Activated T-cell treated with anti-CD3 and anti-CD28 coated beads, Interleukin-2, amount 50 U/mL, for 72 hours (primary cell): ENCODE data around the gene C19orf38. TPM values are rescaled to one million over a fixed set of nuclear protein-coding genes. Genes with fewer than 3 reads are reported as not detected.
"Not testable (repeated sequence)": the region's sequence is repeated elsewhere in the genome, so short reads cannot be mapped to it uniquely, and the experiment has no call there.

Experiments used
- ATAC-seq, 2 donors: fragments of 150-1000 bp; cut with Tn5 transposase; replicated peaks in 1 of 2; 2 replicates each; pipeline ENCODE4 v1.10.0; 2021; ENCODE audit warnings: moderate library complexity in 2 of 2, mild to moderate bottlenecking in 1 of 2
- DNase-seq, 2 donors: peaks; one replicate each; pipeline ENCODE4 v3.0.0; 2021 to 2022; ENCODE audit warnings: mixed read lengths in 1 of 2
- H3K27ac Mint-ChIP-seq: one replicate; pipeline ENCODE4 v1.8.0; 2022; ENCODE audit warnings: mild to moderate bottlenecking, moderate library complexity, mixed read lengths
- H3K27me3 Mint-ChIP-seq: one replicate; pipeline ENCODE4 v1.8.0; 2022; ENCODE audit warnings: low read depth, mixed read lengths
- H3K36me3 Mint-ChIP-seq, 2 donors: one replicate each; pipeline ENCODE4 v1.8.0; 2022; ENCODE audit warnings: mixed read lengths in 2 of 2, mild to moderate bottlenecking in 1 of 2; ENCODE audit not compliant: insufficient read depth in 2 of 2
- H3K4me1 Mint-ChIP-seq: one replicate; pipeline ENCODE4 v1.8.0; 2022; ENCODE audit warnings: low read depth, mixed read lengths
- H3K4me3 Mint-ChIP-seq, 2 donors: one replicate each; pipeline ENCODE4 v1.8.0; 2022; ENCODE audit warnings: mild to moderate bottlenecking in 2 of 2, mixed read lengths in 2 of 2, moderate library complexity in 2 of 2
- H3K9me3 Mint-ChIP-seq, 2 donors: one replicate each; pipeline ENCODE4 v1.8.0; 2022; ENCODE audit warnings: mixed read lengths in 2 of 2
- total RNA-seq, 2 donors: library from RNA; stranded (reverse); gene quantifications; one replicate each; pipeline ENCODE4 v1.2.3, GENCODE V29; 2022

The C19orf38 gene
- total RNA-seq, 2 donors from 2014 or later = 6.2 to 9.9 TPM

DNA sequence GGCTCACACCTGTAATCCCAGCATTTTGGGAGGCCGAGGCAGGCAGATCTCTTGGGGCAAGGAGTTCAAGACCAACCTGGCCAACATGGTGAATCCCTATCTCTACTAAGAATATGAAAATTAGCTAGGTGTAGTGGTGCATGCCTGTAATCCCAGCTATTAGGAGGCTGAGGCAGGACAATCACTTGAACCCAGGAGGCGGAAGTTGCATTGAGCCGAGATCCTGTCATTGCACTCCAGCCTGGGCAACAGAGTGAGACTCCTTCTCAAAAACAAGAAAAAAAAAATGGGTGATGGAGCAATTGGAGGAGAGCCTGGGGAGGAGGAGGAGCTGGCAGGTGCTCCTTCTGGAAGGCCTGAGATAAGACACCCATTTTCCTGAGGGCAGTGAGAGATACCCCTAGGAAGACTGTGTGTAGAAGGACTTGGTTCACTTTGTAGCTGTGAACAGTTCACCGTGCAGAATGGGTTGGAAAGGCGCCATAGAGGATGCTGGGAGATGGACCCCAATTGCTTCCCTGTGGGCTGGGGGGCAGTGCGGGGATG lies 14.4 kb downstream of the C19orf38 start:
- Mint-ChIP-seq H3K4me3 (no peak overlapping the region), H3K4me1 (peaks cover 10% of the 10 kb centered on the region), H3K27ac (no peak overlapping the region), H3K36me3 (no peaks in the 10 kb centered on the region), H3K9me3 (no peaks in the 10 kb centered on the region), H3K27me3 (no peaks in the 10 kb centered on the region)
- DNase-seq (no peak), ATAC-seq (no peak)

DNA sequence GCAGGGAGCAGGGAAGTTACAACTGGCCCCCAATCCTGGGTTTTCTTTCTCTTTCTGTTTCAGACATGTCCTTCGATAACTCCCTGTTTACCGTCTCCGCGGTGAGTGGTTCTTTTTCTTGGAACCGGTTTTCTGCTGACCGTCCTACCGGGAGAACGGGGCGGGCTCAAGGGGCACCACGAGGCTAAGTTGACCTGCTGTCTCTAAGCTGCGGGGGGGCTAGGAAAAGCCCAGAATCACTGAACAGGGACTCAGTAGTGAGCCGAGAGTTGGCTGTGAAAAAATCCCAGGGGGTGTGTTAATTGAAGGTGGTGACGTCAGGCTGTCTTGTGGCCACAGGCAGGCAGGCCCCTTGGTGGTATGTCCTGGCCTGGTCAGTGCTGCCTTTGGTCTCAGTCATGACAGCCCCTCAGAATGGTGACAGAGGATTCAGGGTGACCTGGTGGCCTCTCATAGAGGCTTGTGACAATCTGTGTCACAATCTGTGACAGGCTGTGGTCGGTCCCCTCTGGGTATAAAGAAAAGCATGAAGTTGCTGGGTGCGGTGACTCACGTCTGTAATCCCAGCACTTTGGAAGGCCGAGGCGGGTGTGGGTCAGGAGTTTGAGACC lies 15.0 kb downstream of the C19orf38 start:
- H3K27ac Mint-ChIP-seq = no peak overlapping the region
- no peaks in the 10 kb centered on the region for H3K9me3 Mint-ChIP-seq
- H3K4me3 Mint-ChIP-seq = no peak overlapping the region
- peaks cover 16% of the 10 kb centered on the region for H3K4me1 Mint-ChIP-seq
- ATAC-seq = no peak
- no peak for DNase-seq
- H3K36me3 Mint-ChIP-seq = no peaks in the 10 kb centered on the region
- no peaks in the 10 kb centered on the region for H3K27me3 Mint-ChIP-seq

DNA sequence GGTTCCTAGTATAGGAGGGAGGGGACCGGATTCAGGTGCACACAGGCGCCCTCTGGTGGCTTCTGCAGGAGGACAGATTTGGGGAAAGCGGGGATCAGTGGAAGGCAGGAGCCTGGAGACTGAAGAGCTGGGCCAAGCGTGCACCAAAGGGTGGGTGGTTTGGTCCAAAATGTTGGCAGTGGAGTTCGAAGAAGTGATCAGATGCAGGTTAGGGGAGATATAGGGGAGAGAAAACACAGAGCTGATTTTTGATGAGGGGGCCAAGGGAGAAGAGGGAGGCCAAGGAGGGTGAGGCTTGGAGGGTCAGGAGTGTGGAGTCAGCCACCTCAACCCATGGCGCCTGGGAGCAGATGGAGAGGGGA lies 16.3 kb downstream of the C19orf38 start:
- peak overlapping the region in 1 of 2 donors; percentile 47 for H3K4me3 Mint-ChIP-seq
- no peak overlapping the region for H3K27ac Mint-ChIP-seq
- peak; percentile 85 to 88 for DNase-seq
- peaks cover 21% of the 10 kb centered on the region for H3K4me1 Mint-ChIP-seq
- H3K27me3 Mint-ChIP-seq = no peaks in the 10 kb centered on the region
- H3K36me3 Mint-ChIP-seq = no peaks in the 10 kb centered on the region
- H3K9me3 Mint-ChIP-seq = no peaks in the 10 kb centered on the region
- peak; percentile 90 to 92 for ATAC-seq

DNA sequence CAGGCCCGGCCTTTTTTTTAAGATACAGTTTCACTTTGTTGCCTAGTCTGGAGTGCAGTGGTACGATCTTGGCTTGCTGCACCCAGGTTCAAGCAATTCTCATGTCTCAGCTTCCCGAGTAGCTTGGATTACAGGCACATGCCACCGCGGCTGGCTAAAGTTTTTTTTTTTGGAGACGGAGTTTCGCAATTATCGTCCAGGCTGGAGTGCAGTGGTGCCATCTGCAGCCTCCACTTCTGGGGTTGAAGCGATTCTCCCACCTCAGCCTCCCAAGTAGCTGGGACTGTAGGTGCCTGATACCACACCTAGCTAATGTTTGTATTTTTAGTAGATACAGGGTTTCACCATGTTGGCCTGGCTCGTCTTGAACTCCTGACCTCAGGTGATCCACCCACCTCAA lies 18.3 kb downstream of the C19orf38 start:
- Mint-ChIP-seq H3K4me3 (no peak overlapping the region), H3K4me1 (peaks cover 34% of the 10 kb centered on the region), H3K36me3 (no peaks in the 10 kb centered on the region), H3K27ac (no peak overlapping the region), H3K27me3 (no peaks in the 10 kb centered on the region), H3K9me3 (no peaks in the 10 kb centered on the region)
- ATAC-seq (no peak), DNase-seq (no peak)

DNA sequence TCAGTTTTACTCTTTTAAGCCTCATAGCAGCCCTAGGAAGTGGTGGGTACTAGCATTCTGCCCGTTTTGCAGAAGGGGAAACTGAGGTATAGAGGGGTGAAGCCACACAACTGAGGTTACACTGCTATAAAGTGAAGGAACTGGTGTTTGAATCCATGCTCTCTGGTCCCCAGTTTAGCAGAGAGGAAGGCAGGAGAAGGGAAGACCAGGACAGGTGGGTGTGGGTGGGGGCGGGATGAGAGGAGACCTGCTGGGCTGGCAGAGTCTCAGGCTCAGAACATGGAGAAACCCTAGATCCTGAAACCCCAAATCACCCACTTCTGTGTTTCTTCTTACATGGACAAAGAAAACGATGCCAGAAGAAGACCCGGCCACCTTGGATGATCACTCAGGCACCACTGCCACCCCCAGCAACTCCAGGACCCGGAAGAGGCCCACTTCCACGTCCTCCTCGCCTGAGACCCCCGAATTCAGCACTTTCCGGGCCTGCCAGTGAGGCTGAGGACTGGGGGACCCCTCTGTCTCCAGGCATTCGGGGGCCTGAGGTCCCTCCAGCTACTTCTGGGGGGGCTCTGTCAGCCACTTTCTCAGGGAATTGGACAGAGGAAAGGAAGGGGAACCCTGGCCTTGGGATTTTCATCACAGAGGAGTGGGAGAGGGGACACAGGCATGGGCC lies 20.8 kb downstream of the C19orf38 start:
- peak overlapping the region; percentile 16 for H3K27ac Mint-ChIP-seq
- DNase-seq (no peak), ATAC-seq (no peak)
- H3K4me1 Mint-ChIP-seq = peaks cover 46% of the 10 kb centered on the region
- no peak overlapping the region for H3K4me3 Mint-ChIP-seq
- no peaks in the 10 kb centered on the region for H3K27me3 Mint-ChIP-seq
- no peaks in the 10 kb centered on the region for H3K9me3 Mint-ChIP-seq
- H3K36me3 Mint-ChIP-seq = peaks cover 0 to 1% of the 10 kb centered on the region in 2 donors

DNA sequence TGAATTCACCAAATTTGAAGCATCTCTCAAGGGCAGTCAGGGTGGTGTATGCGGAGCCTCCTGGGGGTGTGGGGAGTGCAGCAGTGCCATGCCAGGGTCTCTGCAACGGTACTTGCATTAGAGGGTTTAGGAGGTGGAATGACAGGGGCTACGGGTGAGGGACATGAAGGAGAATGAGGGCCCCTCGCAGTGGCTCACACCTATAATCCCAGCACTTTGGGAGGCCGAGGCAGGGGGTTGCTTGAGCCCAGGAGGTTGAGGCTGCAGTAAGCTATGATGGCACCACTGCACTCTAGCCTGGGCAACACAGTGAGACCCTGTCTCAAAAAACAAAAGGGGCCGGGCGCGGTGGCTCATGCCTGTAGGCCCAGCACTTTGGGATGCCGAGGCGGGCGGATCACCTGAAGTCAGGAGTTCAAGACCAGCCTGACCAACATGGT lies 21.7 kb downstream of the C19orf38 start:
- DNase-seq, H3K9me3 Mint-ChIP-seq, ATAC-seq, H3K27me3 Mint-ChIP-seq, H3K36me3 Mint-ChIP-seq: not testable (repeated sequence)
- peak overlapping the region; percentile 51 for H3K27ac Mint-ChIP-seq
- H3K4me3 Mint-ChIP-seq = peak overlapping the region; percentile 76 to 92
- peaks cover 40% of the 10 kb centered on the region for H3K4me1 Mint-ChIP-seq

DNA sequence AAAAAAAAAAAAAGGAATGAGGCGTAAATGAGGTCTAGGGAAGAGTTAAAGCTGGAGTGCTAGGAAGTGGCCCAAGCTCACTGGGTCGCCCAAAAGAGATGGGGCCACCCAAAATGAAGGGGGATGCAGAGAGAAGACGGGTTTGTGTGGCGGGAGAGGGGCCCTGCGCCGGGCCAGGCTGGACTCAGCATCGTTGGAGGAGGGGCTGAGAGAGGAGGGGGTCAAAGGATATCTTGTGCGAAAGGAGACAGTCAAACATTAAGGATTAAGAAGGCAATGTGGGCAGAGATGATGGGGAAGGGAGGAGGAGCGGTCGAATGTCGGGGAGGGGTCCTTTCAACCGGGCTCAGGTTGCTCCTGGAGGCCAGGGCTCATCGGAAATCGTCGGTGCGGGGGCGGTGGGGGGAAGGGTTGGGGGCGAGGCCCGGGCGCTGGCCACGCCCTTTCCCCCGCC lies 22.3 kb downstream of the C19orf38 start:
- H3K27me3 Mint-ChIP-seq = no peaks in the 10 kb centered on the region
- no peak for ATAC-seq
- H3K4me3 Mint-ChIP-seq = peak overlapping the region; percentile 76 to 92
- H3K36me3 Mint-ChIP-seq = peaks cover 0 to 4% of the 10 kb centered on the region in 2 donors
- peak overlapping the region; percentile 54 for H3K27ac Mint-ChIP-seq
- peaks cover 40% of the 10 kb centered on the region for H3K4me1 Mint-ChIP-seq
- no peak for DNase-seq
- H3K9me3 Mint-ChIP-seq = no peaks in the 10 kb centered on the region

DNA sequence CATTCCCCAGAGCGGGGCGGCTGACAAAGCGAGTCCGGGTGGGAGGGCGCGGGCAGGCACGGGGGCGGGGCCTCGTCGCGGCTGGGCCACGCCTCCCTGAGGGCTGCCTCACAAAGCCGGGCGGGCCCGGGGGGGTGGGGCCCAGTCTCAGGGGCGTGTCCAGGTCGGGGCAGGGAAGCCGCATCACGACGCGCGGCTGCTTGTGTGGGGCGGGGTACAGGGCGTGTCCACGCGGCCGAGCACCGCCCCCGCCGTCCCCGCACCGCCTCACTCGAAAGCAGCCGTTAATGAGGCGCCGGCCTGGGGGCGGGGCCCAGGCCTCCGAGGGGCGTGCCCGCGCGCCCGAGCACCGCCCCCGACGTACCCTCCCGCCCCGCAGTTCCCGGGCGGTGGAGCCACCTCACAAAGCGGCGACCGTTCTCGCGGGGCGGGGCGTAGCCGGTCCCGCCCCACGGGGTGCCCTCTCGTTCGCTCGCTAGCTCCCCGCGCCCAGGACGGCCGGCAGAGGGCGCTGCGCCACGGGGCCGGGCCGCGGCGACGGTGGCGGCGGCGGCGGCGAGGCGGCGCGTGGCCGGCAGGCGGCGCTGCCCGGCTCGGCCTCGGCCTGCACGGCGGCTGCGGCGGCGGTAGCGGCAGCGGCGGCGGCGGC lies 22.9 kb downstream of the C19orf38 start, which contains the start of gene CARM1:
TSS of gene CARM1 (plus strand) at position 599 of the 649 bp plus-strand sequence. CDS start 150 bp downstream, outside the sequence.
- DNase-seq (peak; percentile 99 to 100), ATAC-seq (peak; percentile 89 to 90)
- Mint-ChIP-seq H3K36me3 (peaks cover 0 to 4% of the 10 kb centered on the region in 2 donors), H3K27ac (peak within 1 kb of the TSS; percentile 54), H3K4me1 (peaks cover 40% of the 10 kb centered on the region), H3K4me3 (peak within 1 kb of the TSS; percentile 82 to 98), H3K9me3 (no peaks in the 10 kb centered on the region), H3K27me3 (no peaks in the 10 kb centered on the region)

DNA sequence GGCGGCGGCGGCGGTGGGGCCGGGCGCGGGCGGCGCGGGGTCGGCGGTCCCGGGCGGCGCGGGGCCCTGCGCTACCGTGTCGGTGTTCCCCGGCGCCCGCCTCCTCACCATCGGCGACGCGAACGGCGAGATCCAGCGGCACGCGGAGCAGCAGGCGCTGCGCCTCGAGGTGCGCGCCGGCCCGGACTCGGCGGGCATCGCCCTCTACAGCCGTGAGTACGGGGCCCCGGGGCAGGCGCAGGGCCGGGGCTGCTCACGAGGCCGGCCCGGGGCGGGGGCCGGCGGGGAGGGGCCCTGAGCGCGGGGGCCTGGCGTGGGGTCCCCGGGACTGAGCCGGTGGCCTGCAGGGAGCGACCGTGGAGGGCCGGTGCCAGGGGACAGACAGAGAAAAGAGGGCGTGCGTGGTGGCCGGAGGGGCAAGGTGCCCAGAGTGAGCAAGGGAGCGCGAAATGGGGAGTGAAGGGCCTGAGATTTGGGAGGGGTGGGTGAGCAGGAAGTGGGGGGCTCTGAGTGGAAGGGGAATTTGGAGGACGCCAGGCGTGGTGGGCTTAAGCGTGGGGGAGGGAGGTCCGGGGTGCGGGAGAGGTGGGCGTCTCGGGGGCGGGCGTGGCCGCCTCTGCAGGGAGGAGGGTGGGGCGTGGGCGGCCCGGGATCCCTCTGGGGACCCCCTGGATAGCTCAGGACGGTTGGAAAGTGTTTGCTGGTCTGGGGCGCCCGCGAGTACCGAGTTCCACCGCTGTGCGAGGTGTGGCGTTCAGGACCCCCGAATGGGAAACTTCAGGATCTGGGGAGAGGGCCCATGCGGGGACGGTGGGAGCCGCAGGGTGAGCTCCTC lies 23.7 kb downstream of the C19orf38 start:
- Mint-ChIP-seq H3K4me3 (peak overlapping the region; percentile 82 to 98), H3K27me3 (no peaks in the 10 kb centered on the region), H3K27ac (peak overlapping the region; percentile 36), H3K9me3 (no peaks in the 10 kb centered on the region), H3K4me1 (peaks cover 49% of the 10 kb centered on the region), H3K36me3 (peaks cover 0 to 4% of the 10 kb centered on the region in 2 donors)
- DNase-seq = peak; percentile 54 to 57
- ATAC-seq = peak; percentile 1 to 2

DNA sequence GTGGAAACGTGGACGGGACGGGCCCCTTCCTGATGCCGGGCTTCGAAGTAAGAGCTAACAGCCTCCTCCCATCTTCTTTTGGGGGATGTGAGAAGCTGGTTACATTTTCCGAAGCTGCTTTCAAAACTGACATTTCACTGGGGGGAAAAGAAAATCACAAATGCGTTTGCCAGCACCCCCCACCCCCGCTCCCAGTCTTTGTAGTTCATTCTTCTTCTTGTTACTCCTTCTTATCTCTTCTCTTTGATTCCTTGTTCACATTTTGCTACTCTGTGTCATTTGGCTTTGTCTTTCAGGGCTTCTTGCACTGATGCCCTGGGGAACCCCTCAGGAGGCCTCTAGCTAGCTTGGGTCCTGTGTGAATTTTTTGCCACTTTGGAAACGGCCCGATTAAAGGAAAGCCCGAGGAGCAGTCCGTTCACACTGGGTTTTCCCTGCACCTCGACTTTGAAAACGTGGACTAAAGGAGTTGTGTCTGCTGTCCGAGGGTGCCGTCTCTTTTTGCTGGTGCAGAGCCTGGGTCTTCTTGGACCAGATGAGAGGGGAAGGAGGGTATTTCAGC lies 24.4 kb downstream of the C19orf38 start:
- DNase-seq (peak in 1 of 2 donors; percentile 7), ATAC-seq (no peak)
- peak overlapping the region; percentile 82 to 98 for H3K4me3 Mint-ChIP-seq
- H3K36me3 Mint-ChIP-seq = peaks cover 0 to 4% of the 10 kb centered on the region in 2 donors
- H3K9me3 Mint-ChIP-seq = no peaks in the 10 kb centered on the region
- peaks cover 55% of the 10 kb centered on the region for H3K4me1 Mint-ChIP-seq
- peak overlapping the region; percentile 36 for H3K27ac Mint-ChIP-seq
- H3K27me3 Mint-ChIP-seq = no peaks in the 10 kb centered on the region

DNA sequence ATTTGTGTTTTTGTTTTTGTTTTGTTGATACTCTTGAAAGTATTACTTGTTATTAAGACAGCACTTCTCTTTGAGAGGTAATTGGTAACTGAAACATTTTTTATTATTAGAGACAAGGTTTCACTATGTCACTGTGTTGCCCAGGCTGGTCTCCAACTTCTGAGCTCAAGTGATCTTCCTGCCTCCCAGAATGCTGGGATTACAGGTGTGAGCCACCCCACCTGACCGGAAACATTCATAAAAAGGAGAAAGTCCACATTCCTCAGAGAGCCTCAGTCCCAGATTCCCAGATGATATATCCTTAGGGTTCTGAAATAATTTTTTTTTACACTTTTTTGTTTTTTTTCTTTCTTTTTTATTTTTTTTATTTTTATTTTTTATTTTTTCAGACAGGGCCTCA lies 25.8 kb downstream of the C19orf38 start:
- ATAC-seq = no peak
- H3K27me3 Mint-ChIP-seq = no peaks in the 10 kb centered on the region
- peaks cover 58% of the 10 kb centered on the region for H3K4me1 Mint-ChIP-seq
- H3K36me3 Mint-ChIP-seq = peaks cover under 1 to 6% of the 10 kb centered on the region in 2 donors
- H3K9me3 Mint-ChIP-seq = no peaks in the 10 kb centered on the region
- no peak for DNase-seq
- H3K27ac Mint-ChIP-seq = peak overlapping the region; percentile 24
- H3K4me3 Mint-ChIP-seq = peak overlapping the region; percentile 57 to 60
